CD14-positive monocyte (primary cell): ENCODE results near the gene MEIS1. TPM values are rescaled to one million over a fixed set of nuclear protein-coding genes. Genes with fewer than 3 reads are reported as not detected.

Source experiments
- DNase-seq, 3 donors: peaks; one replicate each; pipeline ENCODE4 v3.0.0-alpha.2; 2011 to 2022
- H2AFZ ChIP-seq: 2 replicates; pipeline ENCODE4 v1.6.0; 2012; ENCODE audit warnings: mild to moderate bottlenecking, low read depth, low read length, inconsistent platforms; ENCODE audit not compliant: insufficient read depth, poor library complexity, severe bottlenecking
- H3K27ac ChIP-seq, 2 donors: 1 replicate in 1 of 2; 2 replicates in 1 of 2; pipeline ENCODE4 v1.5.1; 2012 to 2013; ENCODE audit warnings: low read length in 2 of 2, control low read depth in 1 of 2, inconsistent platforms in 1 of 2, low read depth in 1 of 2, mild to moderate bottlenecking in 1 of 2
- H3K27me3 ChIP-seq, 2 donors: one replicate each; pipeline versions ENCODE4 v1.6.0 to v1.6.1; 2011 to 2013; ENCODE audit warnings: low read length in 2 of 2; ENCODE audit not compliant: control insufficient read depth in 2 of 2, insufficient read depth in 2 of 2
- H3K36me3 ChIP-seq, 2 donors: replicated peaks in 1 of 2; 1 replicate in 1 of 2; 2 replicates in 1 of 2; pipeline versions ENCODE4 v1.5.1 to v1.6.1; 2012 to 2013; ENCODE audit warnings: low read length in 2 of 2, control low read depth in 1 of 2, inconsistent platforms in 1 of 2, mild to moderate bottlenecking in 1 of 2; ENCODE audit not compliant: insufficient read depth in 2 of 2, control insufficient read depth in 1 of 2
- H3K4me1 ChIP-seq, 2 donors: 1 replicate in 1 of 2; 2 replicates in 1 of 2; pipeline versions ENCODE4 v1.5.1 to v1.6.1; 2012 to 2013; ENCODE audit warnings: low read length in 2 of 2, control low read depth in 1 of 2, inconsistent platforms in 1 of 2, mild to moderate bottlenecking in 1 of 2, moderate library complexity in 1 of 2; ENCODE audit not compliant: insufficient read depth in 2 of 2, control insufficient read depth in 1 of 2
- H3K4me2 ChIP-seq: replicated peaks from 2 replicates; pipeline ENCODE3; 2012; ENCODE audit warnings: low read length, moderate library complexity, mild to moderate bottlenecking; ENCODE audit not compliant: poor library complexity, severe bottlenecking; ENCODE audit errors: extremely low read depth
- H3K4me3 ChIP-seq, 3 experiments: fragments of 200-600 bp in 1 of 3; sonication (generic) in 1 of 3; replicated peaks in 1 of 3; 1 replicate in 2 of 3; 2 replicates in 1 of 3; pipeline ENCODE4 v1.5.1; 2011 to 2013; ENCODE audit warnings: low read length in 3 of 3, mild to moderate bottlenecking in 3 of 3, control low read depth in 2 of 3, low read depth in 2 of 3, inconsistent platforms in 1 of 3, moderate library complexity in 1 of 3
- H3K79me2 ChIP-seq: 2 replicates; pipeline ENCODE4 v1.6.0; 2012; ENCODE audit warnings: mild to moderate bottlenecking, control low read depth, inconsistent platforms, low read length, moderate library complexity; ENCODE audit not compliant: insufficient read depth
- H3K9ac ChIP-seq: 2 replicates; pipeline ENCODE4 v1.6.0; 2017; ENCODE audit warnings: low read length, mild to moderate bottlenecking; ENCODE audit not compliant: insufficient read depth, poor library complexity, severe bottlenecking
- H3K9me3 ChIP-seq, 2 donors: replicated peaks in 1 of 2; 1 replicate in 1 of 2; 2 replicates in 1 of 2; pipeline versions ENCODE4 v1.5.1 to v1.6.1; 2012 to 2013; ENCODE audit warnings: low read length in 2 of 2, control low read depth in 1 of 2; ENCODE audit not compliant: control insufficient read depth in 1 of 2, insufficient read depth in 1 of 2
- H4K20me1 ChIP-seq: 2 replicates; pipeline ENCODE4 v1.6.0; 2012; ENCODE audit warnings: mild to moderate bottlenecking, low read length, control low read depth, moderate library complexity; ENCODE audit not compliant: insufficient read depth
- H3K27ac Mint-ChIP-seq, 7 donors: one replicate each; pipeline ENCODE4 v1.8.0; 2020; ENCODE audit warnings: mild to moderate bottlenecking in 7 of 7, mixed read lengths in 7 of 7, moderate library complexity in 6 of 7, inconsistent platforms in 2 of 7
- H3K27me3 Mint-ChIP-seq, 3 donors: one replicate each; pipeline ENCODE4 v1.8.0; 2021 to 2022; ENCODE audit warnings: low read depth in 3 of 3, mild to moderate bottlenecking in 3 of 3, mixed read lengths in 3 of 3, moderate library complexity in 3 of 3, inconsistent platforms in 1 of 3
- H3K36me3 Mint-ChIP-seq, 2 donors: one replicate each; pipeline ENCODE4 v1.8.0; 2020; ENCODE audit warnings: mixed read lengths in 2 of 2, inconsistent platforms in 1 of 2, mild to moderate bottlenecking in 1 of 2
- H3K4me1 Mint-ChIP-seq: one replicate; pipeline ENCODE4 v1.8.0; 2020; ENCODE audit warnings: mild to moderate bottlenecking, mixed read lengths
- H3K4me3 Mint-ChIP-seq, 2 donors: one replicate each; pipeline ENCODE4 v1.8.0; 2020; ENCODE audit warnings: mild to moderate bottlenecking in 2 of 2, mixed read lengths in 2 of 2, moderate library complexity in 1 of 2
- H3K9me3 Mint-ChIP-seq, 7 donors: one replicate each; pipeline ENCODE4 v1.8.0; 2020 to 2022; ENCODE audit warnings: mixed read lengths in 7 of 7, mild to moderate bottlenecking in 6 of 7, moderate library complexity in 6 of 7, inconsistent platforms in 2 of 7
- CTCF ChIP-seq: fragments of 200-600 bp; IDR thresholded peaks from one replicate; pipeline ENCODE4 v1.8.0; 2022; ENCODE audit warnings: antibody characterized with exemption, mild to moderate bottlenecking
- WGBS: methylation state at CpG from one replicate; pipeline ENCODE4 v1.1.5; 2013; ENCODE audit warnings: missing lambda C conversion rate; ENCODE audit not compliant: insufficient coverage; 5-methylcytosine and 5-hydroxymethylcytosine counted together
- intact Hi-C, 2 donors: fragments of 100-400 bp; cut with micrococcal nuclease; formaldehyde crosslinking; loops; one replicate each; pipeline versions ENCODE4 v1.15.0 to v1.15.1; 2023
- polyA plus RNA-seq, 3 donors: library from polyadenylated mRNA; depleted of rRNA in 1 of 3; unstranded in 2 of 3; stranded (reverse) in 1 of 3; fragments of 300-500 nt in 2 of 3; fragments of >200 nt in 1 of 3; fragmentation: Illumina TruSeq in 2 of 3; gene quantifications; 1 replicate in 2 of 3; 2 replicates in 1 of 3; pipeline ENCODE4 v1.2.3, GENCODE V29; 2012 to 2021

The MEIS1 gene
- polyA plus RNA-seq, 3 donors = 0.09 to 0.40 TPM; not detected in 1

GRCh38 chr2:66532972-66533868, 98.3 kb downstream of the MEIS1 start:
- Histone ChIP-seq H3K79me2 (no peaks in the 10 kb centered on the region), H3K4me3 (no peak overlapping the region), H3K9me3 (no peaks in the 10 kb centered on the region), H3K36me3 (no peaks in the 10 kb centered on the region), H2AFZ (no peak overlapping the region), H3K4me1 (no peaks in the 10 kb centered on the region), H3K27me3 (no peaks in the 10 kb centered on the region), H3K4me2 (no peak overlapping the region), H3K9ac (no peak overlapping the region), H3K27ac (no peak overlapping the region), H4K20me1 (no peaks in the 10 kb centered on the region)
- Mint-ChIP-seq H3K4me3 (no peak overlapping the region), H3K36me3 (no peaks in the 10 kb centered on the region), H3K9me3 (peaks cover 0 to 5% (median 2%) of the 10 kb centered on the region in 7 donors), H3K27me3 (peaks cover 0 to 2% (median 2%) of the 10 kb centered on the region in 3 donors), H3K4me1 (no peaks in the 10 kb centered on the region), H3K27ac (no peak overlapping the region)
- no peak for TF ChIP-seq CTCF
- no peak for DNase-seq
- intact Hi-C loops = no loop called here
- 93% methylated on average over 8 of the region's 11 CpGs for WGBS

GRCh38 chr2:66534461-66534860, 99.5 kb downstream of the MEIS1 start:
- H3K79me2 ChIP-seq = no peaks in the 10 kb centered on the region

More at GRCh38 chr2:66534461-66534860, 99.5 kb downstream of the MEIS1 start:
- Mint-ChIP-seq H3K9me3 (peaks cover 0 to 5% (median 2%) of the 10 kb centered on the region in 7 donors), H3K27me3 (peaks cover 0 to 2% (median 0%) of the 10 kb centered on the region in 3 donors), H3K36me3 (no peaks in the 10 kb centered on the region), H3K27ac (no peak overlapping the region), H3K4me1 (no peaks in the 10 kb centered on the region), H3K4me3 (no peak overlapping the region)
- H3K36me3 ChIP-seq = no peaks in the 10 kb centered on the region
- H3K9ac ChIP-seq = no peak overlapping the region
- TF ChIP-seq CTCF = no peak
- no peaks in the 10 kb centered on the region for H3K9me3 ChIP-seq
- no peak overlapping the region for H2AFZ ChIP-seq
- DNase-seq = no peak
- intact Hi-C loops = no loop called here
- H3K27ac ChIP-seq = no peak overlapping the region
- no peak overlapping the region for H3K4me2 ChIP-seq
- no peaks in the 10 kb centered on the region for H4K20me1 ChIP-seq
- H3K27me3 ChIP-seq = no peaks in the 10 kb centered on the region
- H3K4me3 ChIP-seq = no peak overlapping the region
- no CpG with 5 or more reads among the region's 4 CpGs for WGBS
- H3K4me1 ChIP-seq = no peaks in the 10 kb centered on the region
